HepG2 (cell line): ENCODE results near the gene PIN4. TPM values are rescaled to one million over a fixed set of nuclear protein-coding genes. Genes with fewer than 3 reads are reported as not detected.

Source experiments
- ATAC-seq: fragments of 200-7000 bp; cut with Tn5 transposase; 3 replicates; pipeline ENCODE4 v1.9.1; 2020; ENCODE audit warnings: mild to moderate bottlenecking, moderate library complexity
- BruUV-seq: library from RNA; stranded (reverse); fragments of 400-500 nt; replicated peaks from 2 replicates; lab custom pipeline; 2021; lab: Mats Ljungman, UMichigan
- CTCF ChIA-PET: fragments of 300-600 bp; formaldehyde crosslinking; extraction: SDS; loops from one replicate; lab custom pipeline; 2021; ENCODE audit warnings: low total read pairs, inconsistent platforms, low intra/inter-chr PET ratio; lab: Yijun Ruan, JAX
- POLR2A ChIA-PET: fragments of 350-600 bp; sonication (Branson Sonifier 250); formaldehyde crosslinking; loops from one replicate; lab custom pipeline; 2020; ENCODE audit warnings: antibody characterized with exemption, inconsistent platforms; lab: Yijun Ruan, JAX
- DNase-seq: peaks from one replicate; pipeline ENCODE4 v3.0.0-alpha.2; 2015; ENCODE audit warnings: low spot score
- FAIRE-seq: peaks from 3 replicates; lab custom pipeline; 2011; peaks lifted over from hg19 to GRCh38; lab: Jason Lieb, UNC
- H2AFZ ChIP-seq: one replicate; pipeline ENCODE4 v1.6.1; 2011; ENCODE audit warnings: low read length, inconsistent platforms
- H3K27ac ChIP-seq: fragments of 300-600 bp; 3 replicates; pipeline ENCODE4 v1.8.0; 2011; ENCODE audit warnings: mixed run types, mild to moderate bottlenecking, mixed read lengths, low read length, inconsistent platforms; ENCODE audit not compliant: insufficient read depth; ENCODE audit errors: extremely low read length
- H3K27me3 ChIP-seq, 2 experiments: fragments of 200-600 bp in 1 of 2; 2 replicates in 1 of 2; 3 replicates in 1 of 2; pipeline versions ENCODE4 v1.6.0 to v1.8.0; 2011; ENCODE audit warnings: low read length in 2 of 2, mild to moderate bottlenecking in 2 of 2, moderate library complexity in 2 of 2, inconsistent platforms in 1 of 2; ENCODE audit not compliant: insufficient read depth in 2 of 2, control insufficient read depth in 1 of 2
- H3K36me3 ChIP-seq, 2 experiments: fragments of 200-600 bp in 1 of 2; replicated peaks in 1 of 2; 2 replicates in 1 of 2; 3 replicates in 1 of 2; pipeline versions ENCODE4 v1.5.1 to v1.8.0; 2011; ENCODE audit warnings: low read length in 2 of 2, inconsistent platforms in 1 of 2; ENCODE audit not compliant: insufficient read depth in 2 of 2, control insufficient read depth in 1 of 2
- H3K4me1 ChIP-seq: 2 replicates; pipeline ENCODE4 v1.5.1; 2012; ENCODE audit warnings: low read length, inconsistent platforms; ENCODE audit not compliant: insufficient read depth
- H3K4me2 ChIP-seq: 2 replicates; pipeline ENCODE4 v1.6.0; 2011; ENCODE audit warnings: low read depth, low read length, inconsistent platforms
- H3K4me3 ChIP-seq, 3 experiments: fragments of 200-600 bp in 1 of 3; sonication (generic), shearing (Covaris generic) in 1 of 3; replicated peaks in 1 of 3; 2 replicates each; pipeline ENCODE4 v1.5.1; 2011 to 2016; ENCODE audit warnings: low read length in 3 of 3, inconsistent platforms in 2 of 3, low read depth in 2 of 3, mild to moderate bottlenecking in 2 of 3, control low read depth in 1 of 3, mixed read lengths in 1 of 3; ENCODE audit not compliant: insufficient read depth in 1 of 3
- H3K79me2 ChIP-seq: one replicate; pipeline ENCODE4 v1.6.1; 2011; ENCODE audit warnings: low read length, inconsistent platforms; ENCODE audit not compliant: insufficient read depth
- H3K9ac ChIP-seq: 2 replicates; pipeline ENCODE4 v1.6.0; 2011; ENCODE audit warnings: mild to moderate bottlenecking, low read depth, low read length, inconsistent platforms; ENCODE audit not compliant: insufficient read depth
- H3K9me3 ChIP-seq: 2 replicates; pipeline ENCODE4 v1.5.1; 2012; ENCODE audit warnings: mild to moderate bottlenecking, low read length
- H4K20me1 ChIP-seq: 2 replicates; pipeline ENCODE4 v1.6.0; 2011; ENCODE audit warnings: inconsistent platforms, mild to moderate bottlenecking, low read length, moderate library complexity; ENCODE audit not compliant: insufficient read depth
- KAT2B ChIP-seq: fragments of 150-350 bp; IDR thresholded peaks from 2 replicates; pipeline ENCODE4 v1.6.1; 2014; ENCODE audit warnings: low read depth, low read length, borderline replicate concordance
- MEF2D ChIP-seq: sonication (generic); formaldehyde crosslinking; IDR thresholded peaks from 2 replicates; pipeline ENCODE4 v1.5.1; 2020; ENCODE audit warnings: mild to moderate bottlenecking, missing genetic modification reagents
- NBN ChIP-seq: fragments of 450-650 bp; conservative IDR thresholded peaks from 2 replicates; pipeline ENCODE4 v1.6.1; 2017
- SKI ChIP-seq: fragments of 450-650 bp; IDR thresholded peaks from one replicate; pipeline ENCODE4 v1.6.1; 2018; ENCODE audit warnings: mild to moderate bottlenecking; ENCODE audit not compliant: partially characterized antibody
- ZNF562 ChIP-seq: sonication (generic); formaldehyde crosslinking; IDR thresholded peaks from 2 replicates; pipeline ENCODE4 v1.8.0; 2022; ENCODE audit warnings: missing genetic modification reagents, borderline replicate concordance
- WGBS: methylation state at CpG from one replicate; pipeline ENCODE4 v1.1.6; 2017; ENCODE audit warnings: low lambda C conversion rate; 5-methylcytosine and 5-hydroxymethylcytosine counted together
- in situ Hi-C: cut with HindIII; loops from 2 replicates; pipeline ENCODE4 v1.10.0; 2017; ENCODE audit warnings: low pct_unique_long_range_greater_than_20kb; ENCODE audit not compliant: extremely low pct_ligation_motif_present
- intact Hi-C: fragments of 100-400 bp; cut with micrococcal nuclease; formaldehyde crosslinking; loops from one replicate; pipeline ENCODE4 v1.10.0; 2022; ENCODE audit not compliant: unreplicated experiment
- polyA plus RNA-seq, 8 experiments: library from polyadenylated mRNA; depleted of rRNA in 3 of 8; stranded (reverse) in 7 of 8; unstranded in 1 of 8; fragments of >200 nt; fragmentation: Illumina TruSeq in 4 of 8; extraction: Trizol in 4 of 8; gene quantifications; 2 replicates each; pipeline versions ENCODE4 v1.2.1 to v1.2.3, GENCODE V29; 2011 to 2016; ENCODE audit warnings: low read depth in 4 of 8, missing spikeins in 1 of 8, mixed read lengths in 1 of 8; ENCODE audit not compliant: insufficient read depth in 1 of 8
- total RNA-seq, 5 experiments: library from RNA; depleted of rRNA; stranded (reverse); fragments of >200 nt; fragmentation: Illumina TruSeq; extraction: Trizol; gene quantifications; 2 replicates each; pipeline ENCODE4 v1.2.3, GENCODE V29; 2016; ENCODE audit warnings: low read depth in 1 of 5
- TF ChIP-seq, protein P1 (sequence below): sonication (generic); formaldehyde crosslinking; IDR thresholded peaks from 2 replicates; pipeline ENCODE4 v1.4.0; 2020; ENCODE audit warnings: mild to moderate bottlenecking, missing genetic modification reagents
- TF ChIP-seq, protein P2 (sequence below): sonication (generic); formaldehyde crosslinking; conservative IDR thresholded peaks from 2 replicates; pipeline ENCODE4 v1.4.0; 2020; ENCODE audit warnings: mild to moderate bottlenecking, missing genetic modification reagents, moderate library complexity

Gene PIN4
- total and polyA plus RNA-seq, 2 of the 13 experiments (the other 11 are each of a cell fraction or from before 2014, with no cell fraction given), result 12.6 to 29.5 TPM

DNA sequence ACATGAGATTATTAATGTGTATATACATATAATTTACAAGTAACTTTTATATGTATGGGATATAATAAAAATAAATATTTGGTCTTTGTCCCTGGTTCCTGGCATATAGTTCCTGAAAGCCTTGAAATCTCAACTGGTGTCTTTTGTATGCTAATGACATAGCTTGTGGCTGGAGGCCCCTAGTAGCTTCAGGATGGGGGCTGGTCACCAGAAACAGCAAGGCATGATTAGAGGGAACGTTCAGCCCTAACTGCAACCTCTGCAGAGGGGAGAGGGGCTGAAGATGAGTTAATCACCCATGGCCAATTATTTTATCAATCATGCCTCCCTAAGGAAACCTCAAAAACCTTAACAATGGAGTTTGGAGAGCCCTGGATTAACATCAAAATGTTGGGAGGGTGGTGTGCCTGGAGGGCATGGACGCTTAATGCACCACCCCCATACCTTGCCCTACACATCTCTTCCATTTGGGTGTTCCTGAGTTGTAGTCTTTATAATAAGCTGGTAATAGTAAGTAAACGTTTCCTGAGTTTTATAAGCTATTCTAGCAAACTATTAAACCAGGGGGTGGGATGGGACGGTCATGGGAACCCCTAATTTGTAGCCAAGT, 21.3 kb downstream of the PIN4 start:
- Histone ChIP-seq H3K27ac (no peak overlapping the region), H3K9me3 (no peaks in the 10 kb centered on the region), H4K20me1 (no peaks in the 10 kb centered on the region), H3K36me3 (peaks cover 0 to 30% of the 10 kb centered on the region in 2 experiments; a peak in 2 of 5 replicates), H3K27me3 (no peaks in the 10 kb centered on the region), H2AFZ (no peak overlapping the region), H3K79me2 (no peaks in the 10 kb centered on the region), H3K4me3 (no peak overlapping the region), H3K9ac (no peak overlapping the region), H3K4me1 (no peaks in the 10 kb centered on the region), H3K4me2 (no peak overlapping the region)
- WGBS, result 100% methylated on average over 4 of the region's 4 CpGs
- CTCF ChIA-PET, result no interaction called here
- intact Hi-C loops, result no loop called here
- no peak for TF ChIP-seq ZNF562 (CRISPR knock-in tag)
- no peak for ATAC-seq
- POLR2A ChIA-PET, result no interaction called here
- BruUV-seq, result no TSS peak
- no peak for DNase-seq
- in situ Hi-C loops, result no loop called here
- no peak for FAIRE-seq

DNA sequence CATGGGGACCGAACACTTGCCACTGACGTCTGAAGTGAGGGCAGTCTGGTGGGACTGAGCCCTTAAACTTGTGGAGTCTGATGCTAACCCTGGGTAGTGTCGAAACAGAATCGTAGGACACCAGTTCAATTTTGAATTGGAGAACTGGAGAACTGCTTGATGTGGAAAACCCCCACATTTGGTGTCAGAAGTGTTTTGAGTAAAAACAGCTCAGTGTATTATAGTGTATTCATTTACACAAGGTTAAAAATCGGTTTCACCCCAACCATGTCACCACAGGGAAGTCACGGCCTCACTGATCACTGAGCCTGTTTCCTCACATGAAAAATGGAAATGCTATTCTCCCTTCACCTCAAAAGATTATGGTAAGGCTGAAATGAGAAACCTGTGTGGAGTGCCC, 21.9 kb downstream of the PIN4 start:
- ChIA-PET POLR2A (no interaction called here), CTCF (no interaction called here)
- no peak overlapping the region for H3K4me2 ChIP-seq
- 91% methylated on average over 6 of the region's 6 CpGs for WGBS
- H3K9me3 ChIP-seq, result no peaks in the 10 kb centered on the region
- no peak for DNase-seq
- no peak for ATAC-seq
- in situ Hi-C loops, result no loop called here
- H3K27me3 ChIP-seq, result no peaks in the 10 kb centered on the region
- H3K27ac ChIP-seq, result no peak overlapping the region
- no peak overlapping the region for H3K9ac ChIP-seq
- no peaks in the 10 kb centered on the region for H3K79me2 ChIP-seq
- H3K4me3 ChIP-seq, result no peak overlapping the region
- no peaks in the 10 kb centered on the region for H4K20me1 ChIP-seq
- H3K36me3 ChIP-seq, result peaks cover 1 to 34% of the 10 kb centered on the region in 2 experiments; a peak in 2 of 5 replicates
- H3K4me1 ChIP-seq, result no peaks in the 10 kb centered on the region
- no peak for FAIRE-seq
- BruUV-seq, result no TSS peak
- intact Hi-C loops, result no loop called here
- H2AFZ ChIP-seq, result no peak overlapping the region
- TF ChIP-seq NBN (no peak), MEF2D (CRISPR knock-in tag) (no peak), SKI (no peak), KAT2B (no peak)
- TF ChIP-seq, protein P1, sequence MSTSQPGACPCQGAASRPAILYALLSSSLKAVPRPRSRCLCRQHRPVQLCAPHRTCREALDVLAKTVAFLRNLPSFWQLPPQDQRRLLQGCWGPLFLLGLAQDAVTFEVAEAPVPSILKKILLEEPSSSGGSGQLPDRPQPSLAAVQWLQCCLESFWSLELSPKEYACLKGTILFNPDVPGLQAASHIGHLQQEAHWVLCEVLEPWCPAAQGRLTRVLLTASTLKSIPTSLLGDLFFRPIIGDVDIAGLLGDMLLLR (CRISPR knock-in tag), result no peak
- TF ChIP-seq, protein P2, sequence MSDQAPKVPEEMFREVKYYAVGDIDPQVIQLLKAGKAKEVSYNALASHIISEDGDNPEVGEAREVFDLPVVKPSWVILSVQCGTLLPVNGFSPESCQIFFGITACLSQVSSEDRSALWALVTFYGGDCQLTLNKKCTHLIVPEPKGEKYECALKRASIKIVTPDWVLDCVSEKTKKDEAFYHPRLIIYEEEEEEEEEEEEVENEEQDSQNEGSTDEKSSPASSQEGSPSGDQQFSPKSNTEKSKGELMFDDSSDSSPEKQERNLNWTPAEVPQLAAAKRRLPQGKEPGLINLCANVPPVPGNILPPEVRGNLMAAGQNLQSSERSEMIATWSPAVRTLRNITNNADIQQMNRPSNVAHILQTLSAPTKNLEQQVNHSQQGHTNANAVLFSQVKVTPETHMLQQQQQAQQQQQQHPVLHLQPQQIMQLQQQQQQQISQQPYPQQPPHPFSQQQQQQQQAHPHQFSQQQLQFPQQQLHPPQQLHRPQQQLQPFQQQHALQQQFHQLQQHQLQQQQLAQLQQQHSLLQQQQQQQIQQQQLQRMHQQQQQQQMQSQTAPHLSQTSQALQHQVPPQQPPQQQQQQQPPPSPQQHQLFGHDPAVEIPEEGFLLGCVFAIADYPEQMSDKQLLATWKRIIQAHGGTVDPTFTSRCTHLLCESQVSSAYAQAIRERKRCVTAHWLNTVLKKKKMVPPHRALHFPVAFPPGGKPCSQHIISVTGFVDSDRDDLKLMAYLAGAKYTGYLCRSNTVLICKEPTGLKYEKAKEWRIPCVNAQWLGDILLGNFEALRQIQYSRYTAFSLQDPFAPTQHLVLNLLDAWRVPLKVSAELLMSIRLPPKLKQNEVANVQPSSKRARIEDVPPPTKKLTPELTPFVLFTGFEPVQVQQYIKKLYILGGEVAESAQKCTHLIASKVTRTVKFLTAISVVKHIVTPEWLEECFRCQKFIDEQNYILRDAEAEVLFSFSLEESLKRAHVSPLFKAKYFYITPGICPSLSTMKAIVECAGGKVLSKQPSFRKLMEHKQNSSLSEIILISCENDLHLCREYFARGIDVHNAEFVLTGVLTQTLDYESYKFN (CRISPR knock-in tag), result no peak
